ENCODE data around the gene DPP6. TPM values are rescaled to one million over a fixed set of nuclear protein-coding genes. Genes with fewer than 3 reads are reported as not detected.

DPP6 gene
- total RNA-seq, 2 donors from 2014 or later: 0.05 to 38.7 TPM

DNA sequence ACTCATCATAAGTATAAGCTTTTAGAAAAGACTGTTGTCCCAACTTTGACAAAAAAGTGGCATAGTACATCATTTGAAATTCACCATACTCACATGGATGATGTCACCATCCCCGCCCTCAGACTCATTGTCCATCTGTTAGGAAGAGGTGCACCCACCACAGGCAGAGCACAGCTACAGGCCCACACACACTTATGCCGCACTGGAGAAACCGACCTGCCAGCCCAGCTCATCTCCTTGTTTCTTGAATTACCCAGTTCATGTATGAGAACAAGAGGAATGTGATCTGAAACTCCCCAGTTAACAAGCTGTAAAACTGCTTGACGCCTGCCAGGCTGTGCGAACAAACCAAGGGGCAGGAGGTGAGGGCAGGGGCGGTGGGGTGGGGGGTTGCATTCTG, 312.0 kb downstream of the DPP6 start:
- WGBS: 42% methylated on average over 6 of the region's 6 CpGs
- DNase-seq (ENCODE audit: low spot score): no peak

DNA sequence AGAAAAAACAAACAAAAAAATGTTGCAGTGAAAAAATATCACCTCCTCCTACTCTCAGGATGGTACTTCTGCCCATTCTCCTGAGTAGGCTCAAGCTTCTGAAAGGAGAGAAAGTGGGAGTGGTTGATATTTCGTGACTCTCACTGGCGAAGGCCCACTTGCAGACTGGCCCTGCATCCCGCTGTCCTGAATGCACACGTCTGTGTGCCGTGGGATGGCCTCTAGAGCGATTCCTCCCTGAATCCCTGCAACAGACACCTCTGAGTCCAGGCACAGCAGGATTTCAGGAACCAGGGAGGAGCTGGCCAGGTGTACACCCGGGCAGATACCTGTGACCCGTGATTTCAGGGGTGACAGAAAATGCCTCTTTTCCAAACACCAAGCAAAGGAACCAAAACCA, 319.2 kb downstream of the DPP6 start:
- WGBS: 51% methylated on average over 8 of the region's 8 CpGs
- no peak for DNase-seq (ENCODE audit: low spot score)
- H3K27ac ChIP-seq: no peak overlapping the region
- H3K4me3 ChIP-seq: no peak overlapping the region
- H3K4me1 ChIP-seq (replicated peaks): no peaks in the 10 kb centered on the region
- TF ChIP-seq POLR2AphosphoS5 (IDR thresholded peaks at IDR 0.05): no peak
- no peaks in the 10 kb centered on the region for H3K9me3 ChIP-seq
- H3K27me3 ChIP-seq (replicated peaks; ENCODE audit: insufficient read depth): no peaks in the 10 kb centered on the region
- no peaks in the 10 kb centered on the region for H3K36me3 ChIP-seq
- intact Hi-C loops (cut with DNase I): no loop called here

More for the DNA sequence above, 312.0 kb downstream of the DPP6 start:
- Histone ChIP-seq H3K4me3 (no peak overlapping the region), H3K36me3 (no peaks in the 10 kb centered on the region), H3K9me3 (no peaks in the 10 kb centered on the region), H3K4me1 (replicated peaks) (no peaks in the 10 kb centered on the region), H3K27me3 (replicated peaks; ENCODE audit: insufficient read depth) (no peaks in the 10 kb centered on the region), H3K27ac (no peak overlapping the region)
- TF ChIP-seq, protein P1, sequence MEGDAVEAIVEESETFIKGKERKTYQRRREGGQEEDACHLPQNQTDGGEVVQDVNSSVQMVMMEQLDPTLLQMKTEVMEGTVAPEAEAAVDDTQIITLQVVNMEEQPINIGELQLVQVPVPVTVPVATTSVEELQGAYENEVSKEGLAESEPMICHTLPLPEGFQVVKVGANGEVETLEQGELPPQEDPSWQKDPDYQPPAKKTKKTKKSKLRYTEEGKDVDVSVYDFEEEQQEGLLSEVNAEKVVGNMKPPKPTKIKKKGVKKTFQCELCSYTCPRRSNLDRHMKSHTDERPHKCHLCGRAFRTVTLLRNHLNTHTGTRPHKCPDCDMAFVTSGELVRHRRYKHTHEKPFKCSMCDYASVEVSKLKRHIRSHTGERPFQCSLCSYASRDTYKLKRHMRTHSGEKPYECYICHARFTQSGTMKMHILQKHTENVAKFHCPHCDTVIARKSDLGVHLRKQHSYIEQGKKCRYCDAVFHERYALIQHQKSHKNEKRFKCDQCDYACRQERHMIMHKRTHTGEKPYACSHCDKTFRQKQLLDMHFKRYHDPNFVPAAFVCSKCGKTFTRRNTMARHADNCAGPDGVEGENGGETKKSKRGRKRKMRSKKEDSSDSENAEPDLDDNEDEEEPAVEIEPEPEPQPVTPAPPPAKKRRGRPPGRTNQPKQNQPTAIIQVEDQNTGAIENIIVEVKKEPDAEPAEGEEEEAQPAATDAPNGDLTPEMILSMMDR (IDR thresholded peaks at IDR 0.05): no peak
- TF ChIP-seq POLR2AphosphoS5 (IDR thresholded peaks at IDR 0.05): no peak
- no peak for TF ChIP-seq POLR2A (IDR thresholded peaks at IDR 0.05)
- intact Hi-C loops (cut with DNase I): no loop called here

DNA sequence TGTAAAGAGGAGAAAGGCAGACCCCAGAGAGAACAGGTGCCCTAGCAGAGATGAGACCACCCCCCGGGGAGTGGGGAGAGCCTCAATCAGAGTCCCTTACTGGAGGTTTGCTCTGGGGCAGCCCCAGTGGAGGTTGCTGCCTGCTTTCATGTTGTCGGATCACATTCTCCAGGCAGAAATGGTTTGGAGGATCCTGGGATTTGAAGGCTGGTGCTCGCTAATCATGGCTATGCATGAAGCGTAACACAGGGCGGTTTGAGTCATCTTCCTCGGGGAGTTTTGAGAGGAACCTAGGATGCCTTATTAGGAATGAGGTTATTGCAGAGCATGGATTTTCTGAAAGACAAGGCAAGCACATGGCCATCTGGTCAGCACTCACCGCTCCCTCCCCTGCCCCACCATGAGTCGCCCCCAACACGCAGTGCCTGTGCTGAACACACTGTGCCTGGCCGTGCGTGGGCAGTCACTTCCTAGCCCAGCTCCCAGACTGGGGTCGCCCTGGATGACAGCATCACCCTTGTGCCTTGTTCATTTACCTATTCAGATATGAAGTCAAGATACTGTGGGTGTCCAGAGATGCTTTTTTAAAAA, 319.9 kb downstream of the DPP6 start:
- no peaks in the 10 kb centered on the region for H3K4me1 ChIP-seq (replicated peaks)
- H3K36me3 ChIP-seq: no peaks in the 10 kb centered on the region
- DNase-seq (ENCODE audit: low spot score): no peak
- H3K9me3 ChIP-seq: no peaks in the 10 kb centered on the region
- no peaks in the 10 kb centered on the region for H3K27me3 ChIP-seq (replicated peaks; ENCODE audit: insufficient read depth)
- no peak overlapping the region for H3K4me3 ChIP-seq
- no peak overlapping the region for H3K27ac ChIP-seq
- WGBS: 61% methylated on average over 12 of the region's 12 CpGs
- TF ChIP-seq POLR2AphosphoS5 (IDR thresholded peaks at IDR 0.05): no peak
- TF ChIP-seq POLR2A (IDR thresholded peaks at IDR 0.05): no peak
- TF ChIP-seq, protein P1 (IDR thresholded peaks at IDR 0.05): no peak
- intact Hi-C loops (cut with DNase I): no loop called here

DNA sequence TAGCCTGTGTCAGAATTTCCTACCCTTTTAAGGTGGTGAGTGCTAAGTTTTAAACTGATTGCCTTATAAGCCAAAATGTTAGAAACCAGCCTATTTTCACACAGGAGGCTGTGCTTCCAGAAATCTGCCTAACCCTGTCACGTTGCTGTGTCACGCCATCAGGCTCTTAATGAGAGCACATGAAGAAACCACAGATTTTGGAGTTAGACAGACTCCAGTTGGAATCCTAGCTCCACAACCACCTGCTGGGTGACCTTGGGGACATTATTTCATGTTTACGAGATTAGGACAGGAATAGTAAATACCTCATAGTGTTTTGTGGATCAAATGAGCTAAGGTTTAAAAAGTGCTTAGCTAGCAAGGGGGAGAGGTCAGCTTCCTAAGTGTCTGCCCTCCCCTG, 321.8 kb downstream of the DPP6 start:
- no peak for TF ChIP-seq POLR2A (IDR thresholded peaks at IDR 0.05)
- TF ChIP-seq, protein P1 (IDR thresholded peaks at IDR 0.05): no peak
- TF ChIP-seq POLR2AphosphoS5 (IDR thresholded peaks at IDR 0.05): no peak
- no peak overlapping the region for H3K27ac ChIP-seq
- DNase-seq (ENCODE audit: low spot score): no peak
- intact Hi-C loops (cut with DNase I): no loop called here
- no peaks in the 10 kb centered on the region for H3K36me3 ChIP-seq
- no peaks in the 10 kb centered on the region for H3K9me3 ChIP-seq
- no peaks in the 10 kb centered on the region for H3K27me3 ChIP-seq (replicated peaks; ENCODE audit: insufficient read depth)
- H3K4me3 ChIP-seq: no peak overlapping the region
- WGBS: 54% methylated on average over 3 of the region's 3 CpGs
- H3K4me1 ChIP-seq (replicated peaks): no peaks in the 10 kb centered on the region

DNA sequence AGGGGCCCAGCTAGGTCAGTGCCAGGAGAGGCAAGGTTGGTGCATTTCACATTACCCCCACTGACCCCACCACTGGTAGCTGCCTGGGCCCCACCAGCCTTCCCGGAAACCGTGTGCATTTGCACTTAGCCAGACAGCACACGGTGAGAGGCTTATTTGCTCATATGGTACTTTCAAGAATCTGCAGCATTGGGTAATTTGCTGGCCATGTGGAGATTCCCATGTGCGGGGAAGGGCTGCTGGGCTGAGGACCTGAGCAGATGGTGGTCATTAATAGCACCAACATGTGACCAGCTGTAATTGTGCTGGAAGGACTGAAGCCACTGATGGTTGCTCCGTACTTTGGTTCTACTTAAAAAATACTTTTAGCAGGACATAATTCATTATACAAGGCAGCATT, 323.8 kb downstream of the DPP6 start:
- Histone ChIP-seq H3K27me3 (replicated peaks; ENCODE audit: insufficient read depth) (no peaks in the 10 kb centered on the region), H3K27ac (no peak overlapping the region), H3K4me1 (replicated peaks) (no peaks in the 10 kb centered on the region), H3K36me3 (no peaks in the 10 kb centered on the region), H3K4me3 (no peak overlapping the region), H3K9me3 (no peaks in the 10 kb centered on the region)
- intact Hi-C loops (cut with DNase I): no loop called here
- DNase-seq (ENCODE audit: low spot score): no peak
- TF ChIP-seq POLR2A (IDR thresholded peaks at IDR 0.05): no peak
- TF ChIP-seq, protein P1 (IDR thresholded peaks at IDR 0.05): no peak
- no peak for TF ChIP-seq POLR2AphosphoS5 (IDR thresholded peaks at IDR 0.05)
- 84% methylated on average over 5 of the region's 5 CpGs for WGBS
